ENCODE measurements around the gene C10orf105.

C10orf105 gene

DNA sequence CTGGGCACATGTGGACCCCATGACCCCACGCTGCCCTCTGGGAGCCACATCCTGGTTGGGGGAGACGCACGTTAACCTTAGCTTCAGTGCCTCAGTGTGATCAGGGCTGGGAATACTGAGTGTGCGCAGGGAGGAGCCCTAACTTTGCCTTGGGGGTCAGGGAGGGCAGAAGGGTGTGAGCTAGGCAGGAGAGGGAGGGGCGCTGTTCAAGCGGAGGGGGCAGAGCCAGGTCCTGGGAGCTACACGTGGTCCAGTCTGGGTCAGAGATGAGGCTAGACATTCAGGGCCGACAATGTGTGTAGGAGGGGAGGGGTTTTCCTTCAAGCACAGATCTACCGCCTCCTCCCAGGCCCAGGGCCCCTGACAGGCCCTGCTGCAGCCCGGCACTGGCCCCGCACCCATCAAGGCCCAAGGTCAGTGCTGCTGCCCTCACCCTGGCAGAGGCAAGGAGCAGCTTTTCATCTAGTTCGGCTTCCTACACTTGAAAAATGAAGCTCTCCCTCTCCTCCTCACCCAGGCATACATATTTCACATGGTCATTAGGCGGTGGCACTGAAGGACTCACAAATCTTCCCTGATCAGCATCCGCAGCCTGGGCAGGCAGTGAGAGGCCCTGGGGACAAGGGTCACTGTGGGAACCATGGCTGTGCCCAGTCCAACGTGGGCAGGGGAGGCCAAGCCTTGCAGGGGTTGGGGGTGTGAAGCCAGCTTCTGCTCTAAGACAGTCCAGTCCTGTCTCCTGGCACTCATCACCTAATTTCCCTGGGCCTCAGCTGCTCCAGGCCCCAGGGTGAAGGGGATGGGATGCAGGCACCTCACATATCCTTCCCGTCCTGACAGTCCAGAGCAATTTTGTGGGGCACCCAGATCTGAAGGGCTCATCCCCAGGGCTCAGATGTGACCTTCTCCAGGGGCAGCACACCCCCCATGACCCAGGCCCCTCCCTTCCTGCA, 47.3 kb downstream of the C10orf105 start:
- no peak for DNase-seq

DNA sequence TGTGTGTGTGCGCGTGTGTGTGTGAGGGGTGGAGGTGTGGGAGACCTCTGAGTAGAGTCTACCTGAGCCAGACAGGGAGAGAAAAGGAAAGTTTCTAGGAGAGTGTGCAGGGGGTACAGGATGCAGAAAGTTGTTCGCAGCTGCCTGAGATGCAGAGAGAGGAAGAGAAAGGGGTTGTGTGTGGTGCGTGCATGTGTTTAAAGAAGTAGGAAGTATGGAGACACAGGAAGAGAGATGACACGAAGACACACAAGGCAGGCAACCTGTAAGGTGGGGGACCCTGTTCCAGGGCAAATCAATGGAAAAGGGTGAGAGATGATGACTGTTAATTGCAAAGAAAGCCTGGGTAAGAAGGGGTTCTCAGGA, 52.2 kb downstream of the C10orf105 start:
- no peak for DNase-seq

DNA sequence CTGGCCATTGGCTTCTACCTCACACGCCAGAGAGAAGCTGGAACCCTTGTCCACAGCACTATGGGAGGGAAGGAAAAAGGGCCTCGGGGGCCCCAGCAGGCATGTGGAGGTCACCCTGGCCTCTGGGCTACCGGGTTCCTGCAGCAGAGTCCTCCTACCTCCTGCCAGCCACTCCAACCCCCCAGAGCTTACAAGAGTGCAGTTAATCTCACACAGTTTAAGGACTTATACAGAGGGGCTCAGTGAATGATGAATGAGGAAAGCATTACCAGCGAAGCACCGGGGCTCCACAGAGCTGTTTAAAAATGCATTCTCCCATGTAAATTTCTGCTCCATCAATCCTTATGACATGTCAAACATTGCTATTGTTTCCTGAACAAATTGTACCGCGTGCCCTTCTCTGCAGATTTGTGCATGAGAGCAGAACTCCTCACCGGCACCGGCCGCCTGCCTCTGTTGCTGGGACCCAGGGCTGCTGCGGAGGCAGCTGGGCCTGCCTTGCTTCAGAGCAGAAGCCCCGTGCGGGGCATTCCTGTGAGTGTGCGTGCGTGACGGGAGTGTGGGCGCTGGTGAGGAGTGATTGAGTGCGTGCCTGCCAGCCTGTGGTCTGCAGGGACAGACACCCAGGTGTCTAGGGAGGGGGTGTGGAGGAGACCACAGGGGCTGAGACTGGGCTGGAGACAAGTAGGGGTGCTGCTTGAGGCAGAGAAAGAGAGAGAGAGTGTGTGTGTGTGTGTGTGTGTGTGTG, 52.8 kb downstream of the C10orf105 start:
- DNase-seq: no peak

DNA sequence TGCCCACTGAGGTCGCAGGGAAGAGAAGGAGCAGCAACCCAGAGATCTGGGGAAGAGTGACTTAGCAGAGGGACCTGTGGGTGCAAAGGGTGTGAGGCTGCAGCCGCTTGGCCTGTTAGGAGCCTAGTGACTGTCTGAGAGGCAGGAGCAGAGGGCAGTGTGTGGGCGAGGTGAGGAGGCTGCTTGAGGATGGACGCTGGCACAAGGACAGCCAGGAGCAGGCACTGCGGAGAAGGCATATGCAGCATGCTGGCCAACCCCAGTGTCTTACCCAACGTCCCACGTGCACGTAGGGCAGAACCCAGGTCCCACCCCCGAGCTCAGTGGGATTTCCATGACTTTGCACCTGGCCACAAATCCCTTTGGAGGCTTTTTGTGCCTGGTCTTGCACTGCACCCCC, 54.1 kb downstream of the C10orf105 start:
- DNase-seq: no peak

DNA sequence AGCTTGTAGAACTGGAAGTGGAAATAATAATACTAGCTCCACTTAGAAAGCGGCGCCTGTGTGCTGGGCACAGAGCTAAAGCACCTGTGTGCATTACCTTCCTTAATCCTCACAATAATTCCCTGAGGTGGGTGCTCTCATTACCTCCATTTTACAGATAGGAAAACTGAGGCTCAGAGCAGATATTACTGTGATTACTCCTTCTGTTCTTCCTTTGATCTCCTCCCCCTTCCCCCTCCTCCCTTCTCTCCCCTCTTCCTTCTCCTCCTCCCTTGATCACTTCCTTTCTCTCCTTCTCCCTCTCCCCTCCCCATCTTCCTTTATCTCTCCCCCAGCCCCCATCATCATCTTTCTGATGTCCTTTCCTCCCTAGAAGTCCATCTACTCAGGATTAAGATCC, 55.0 kb downstream of the C10orf105 start:
- DNase-seq: no peak

DNA sequence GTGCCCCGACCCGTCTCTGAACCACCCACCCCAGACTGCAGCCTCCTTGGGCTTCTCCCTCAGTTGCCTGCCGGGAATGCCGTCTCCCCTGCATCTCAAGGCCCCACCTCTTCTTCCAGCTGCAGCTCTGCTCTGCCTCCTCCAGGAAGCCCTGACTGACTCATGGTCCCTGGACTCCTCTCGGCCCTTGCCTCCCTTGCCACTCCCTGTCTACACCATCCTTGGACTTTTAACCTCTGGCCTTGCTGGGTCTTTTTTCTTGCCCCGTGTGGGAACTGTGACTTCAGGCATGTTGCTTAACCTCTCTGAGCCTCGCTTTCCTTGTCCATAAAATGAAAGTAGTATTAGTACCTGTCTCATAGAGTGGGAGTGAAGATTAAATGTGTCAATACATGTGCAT, 56.3 kb downstream of the C10orf105 start:
- DNase-seq: no peak

DNA sequence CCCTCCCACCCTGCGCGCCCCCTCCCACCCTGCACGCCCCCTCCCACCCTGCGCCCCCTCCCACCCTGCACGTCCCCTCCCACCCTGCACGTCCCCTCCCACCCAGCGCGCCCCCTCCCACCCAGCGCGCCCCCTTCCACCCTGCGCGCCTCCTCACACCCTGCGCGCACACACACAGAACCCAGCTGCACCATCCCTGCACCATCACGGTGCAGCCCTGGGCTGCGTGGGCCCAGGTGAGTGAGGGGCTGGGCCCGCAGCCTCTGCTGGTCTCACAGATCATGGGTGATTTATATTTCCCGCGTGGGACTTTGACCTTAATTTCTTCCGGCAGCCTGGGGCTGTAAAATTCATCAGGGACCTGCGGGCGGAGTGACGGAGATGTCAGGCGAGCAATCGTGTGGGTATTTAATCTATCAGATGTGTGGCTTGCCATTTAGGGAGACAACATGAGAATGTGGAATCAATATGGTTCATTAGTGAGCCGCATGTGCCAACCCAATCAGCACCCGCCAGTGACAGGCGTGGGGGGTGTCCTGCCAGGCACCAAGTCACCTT, 57.7 kb downstream of the C10orf105 start:
- DNase-seq: no peak

All from NCI-H524 treated with DMSO at 0.1 percent for 48 hours (cell line).